ENCODE data around the gene TSTD1. TPM values are rescaled to one million over a fixed set of nuclear protein-coding genes. Genes with fewer than 3 reads are reported as not detected.
"Not testable (repeated sequence)": the region's sequence is repeated elsewhere in the genome, so short reads cannot be mapped to it uniquely, and the experiment has no call there.

TSTD1 gene
- total RNA-seq, 1 experiment from 2014 or later: 24.8 TPM

- Histone ChIP-seq H3K4me3 (ENCODE audit: low read depth, low read length) (no peak overlapping the region), H3K4me1 (peaks cover 62% of the 10 kb centered on the region), H3K27me3 (replicated peaks; ENCODE audit: control insufficient read depth, insufficient read depth, low read length) (no peaks in the 10 kb centered on the region), H3K36me3 (ENCODE audit: control insufficient read depth, insufficient read depth, low read length) (no peaks in the 10 kb centered on the region; the same call in none of the 2 replicates), H3K9me3 (no peaks in the 10 kb centered on the region)
- H3K9me3 Mint-ChIP-seq (ENCODE audit: unreplicated experiment): no peaks in the 10 kb centered on the region
- peaks cover 55% of the 10 kb centered on the region for H3K4me1 Mint-ChIP-seq (ENCODE audit: low read depth, unreplicated experiment)
- peaks cover 57% of the 10 kb centered on the region for H3K36me3 Mint-ChIP-seq (ENCODE audit: insufficient read depth, unreplicated experiment)
- no TSS peak for BruUV-seq (replicated peaks)
- H3K4me3 Mint-ChIP-seq (ENCODE audit: unreplicated experiment): peak overlapping the region; percentile 89
- DNase-seq: no peak
- CTCF ChIA-PET: interaction anchor here (0.6 kb wide), 1 partner anchor 21 kb away, joined by 3 read pairs; no protein-coding TSS in a partner anchor
- no peak for TF ChIP-seq CTCF (IDR thresholded peaks at IDR 0.05; ENCODE audit: insufficient read depth in 1 of 2, low read depth in 1 of 2, low read length in 1 of 2, severe bottlenecking in 1 of 2, unreplicated experiment in 1 of 2)
- H3K27ac Mint-ChIP-seq (ENCODE audit: unreplicated experiment): peak overlapping the region; percentile 80
- H3K27me3 Mint-ChIP-seq (ENCODE audit: insufficient read depth, unreplicated experiment): no peaks in the 10 kb centered on the region
- POLR2A ChIA-PET: interaction anchor here (0.7 kb wide), 1 partner anchor 21 kb away, joined by 3 read pairs; the partner anchor contains the start of gene TSTD1
- intact Hi-C loops (cut with micrococcal nuclease; ENCODE audit: unreplicated experiment): no loop called here
Observed at GRCh38 chr1:161017756-161018630, 20.8 kb downstream of the TSTD1 start.

- H3K36me3 ChIP-seq (ENCODE audit: control insufficient read depth, insufficient read depth, low read length); H3K4me3 ChIP-seq (ENCODE audit: low read depth, low read length); POLR2A ChIA-PET; intact Hi-C loops (cut with micrococcal nuclease; ENCODE audit: unreplicated experiment); H3K27me3 ChIP-seq (replicated peaks; ENCODE audit: control insufficient read depth, insufficient read depth, low read length); CTCF ChIA-PET; DNase-seq; H3K9me3 ChIP-seq; H3K9me3 Mint-ChIP-seq (ENCODE audit: unreplicated experiment); H3K27me3 Mint-ChIP-seq (ENCODE audit: insufficient read depth, unreplicated experiment): not testable (repeated sequence)
- H3K4me3 Mint-ChIP-seq (ENCODE audit: unreplicated experiment): peak overlapping the region; percentile 89
- H3K36me3 Mint-ChIP-seq (ENCODE audit: insufficient read depth, unreplicated experiment): peaks cover 57% of the 10 kb centered on the region
- BruUV-seq (replicated peaks): TSS peak; percentile 13
- H3K4me1 ChIP-seq: peaks cover 63% of the 10 kb centered on the region
- H3K27ac Mint-ChIP-seq (ENCODE audit: unreplicated experiment): peak overlapping the region; percentile 80
- peaks cover 55% of the 10 kb centered on the region for H3K4me1 Mint-ChIP-seq (ENCODE audit: low read depth, unreplicated experiment)
Observed at GRCh38 chr1:161017181-161017580, 21.6 kb downstream of the TSTD1 start.

- H3K36me3 ChIP-seq (ENCODE audit: control insufficient read depth, insufficient read depth, low read length); BruUV-seq (replicated peaks); POLR2A ChIA-PET; H3K4me3 ChIP-seq (ENCODE audit: low read depth, low read length); CTCF ChIA-PET; H3K9me3 Mint-ChIP-seq (ENCODE audit: unreplicated experiment); DNase-seq; intact Hi-C loops (cut with micrococcal nuclease; ENCODE audit: unreplicated experiment); H3K27me3 ChIP-seq (replicated peaks; ENCODE audit: control insufficient read depth, insufficient read depth, low read length); H3K27me3 Mint-ChIP-seq (ENCODE audit: insufficient read depth, unreplicated experiment); H3K9me3 ChIP-seq: not testable (repeated sequence)
- H3K27ac Mint-ChIP-seq (ENCODE audit: unreplicated experiment): peak overlapping the region; percentile 80
- peaks cover 55% of the 10 kb centered on the region for H3K4me1 Mint-ChIP-seq (ENCODE audit: low read depth, unreplicated experiment)
- peak overlapping the region; percentile 89 for H3K4me3 Mint-ChIP-seq (ENCODE audit: unreplicated experiment)
- H3K4me1 ChIP-seq: peaks cover 59% of the 10 kb centered on the region
- H3K36me3 Mint-ChIP-seq (ENCODE audit: insufficient read depth, unreplicated experiment): peaks cover 62% of the 10 kb centered on the region
Observed at GRCh38 chr1:161016683-161017082, 22.1 kb downstream of the TSTD1 start.

All from Caco-2 (cell line).